Upper lobe of right lung (tissue), 1 donor: ENCODE measurements around the gene PTPRN2. TPM values are rescaled to one million over a fixed set of nuclear protein-coding genes. Genes with fewer than 3 reads are reported as not detected.

Experiments used
- ATAC-seq: fragments of 200-7000 bp; cut with Tn5 transposase; one replicate; pipeline ENCODE4 v1.9.1; 2020; ENCODE audit warnings: mild to moderate bottlenecking, moderate library complexity
- DNase-seq: peaks from one replicate; pipeline ENCODE4 v3.0.0-alpha.2; 2020
- H3K27ac ChIP-seq: fragments of 200-600 bp; one replicate; pipeline ENCODE4 v1.8.0; 2022
- H3K27me3 ChIP-seq: fragments of 200-600 bp; one replicate; pipeline ENCODE4 v1.8.0; 2022; ENCODE audit warnings: mild to moderate bottlenecking
- H3K36me3 ChIP-seq: fragments of 200-600 bp; one replicate; pipeline ENCODE4 v1.8.0; 2022
- H3K4me1 ChIP-seq: fragments of 200-600 bp; one replicate; pipeline ENCODE4 v1.8.0; 2022
- H3K4me3 ChIP-seq: fragments of 200-600 bp; one replicate; pipeline ENCODE4 v1.8.0; 2022; ENCODE audit warnings: mild to moderate bottlenecking
- H3K9me3 ChIP-seq: fragments of 200-600 bp; one replicate; pipeline ENCODE4 v1.8.0; 2022
- CTCF ChIP-seq: fragments of 200-600 bp; IDR thresholded peaks from one replicate; pipeline ENCODE4 v1.8.0; 2022; ENCODE audit warnings: antibody characterized with exemption
- intact Hi-C: fragments of 100-400 bp; cut with DNase I; formaldehyde crosslinking; loops from one replicate; pipeline ENCODE4 v1.11.0; 2022
- total RNA-seq: library from RNA; stranded (reverse); fragmentation: NEBNext Ultra II Directional; extraction: Animal tissue kit (Norgen Biotek cat#: 25700); gene quantifications from one replicate; pipeline ENCODE4 v1.2.1, GENCODE V29; 2021
- donor health status: DM: no; HTN: yes; CAD: no; lungs with severe emphysema.

Gene PTPRN2
- total RNA-seq, 1 donor from 2014 or later = 4.9 TPM

- Histone ChIP-seq H3K27me3 (peaks cover 4% of the 10 kb centered on the region), H3K36me3 (no peaks in the 10 kb centered on the region), H3K4me3 (no peak overlapping the region), H3K9me3 (no peaks in the 10 kb centered on the region), H3K4me1 (no peaks in the 10 kb centered on the region), H3K27ac (no peak overlapping the region)
- DNase-seq = no peak
- intact Hi-C loops = no loop called here
- TF ChIP-seq CTCF = no peak
- no peak for ATAC-seq
Measured at GRCh38 chr7:158357898-158358821, 229.5 kb downstream of the PTPRN2 start.

GRCh38 chr7:158357106-158357897 is 230.3 kb downstream of the PTPRN2 start:
- H3K36me3 ChIP-seq = no peaks in the 10 kb centered on the region
- H3K9me3 ChIP-seq = no peaks in the 10 kb centered on the region
- peaks cover 4% of the 10 kb centered on the region for H3K27me3 ChIP-seq
- H3K4me3 ChIP-seq = no peak overlapping the region
- no peak for TF ChIP-seq CTCF
- H3K4me1 ChIP-seq = no peaks in the 10 kb centered on the region
- DNase-seq = no peak
- H3K27ac ChIP-seq = no peak overlapping the region
- no peak for ATAC-seq
- intact Hi-C loops = no loop called here

- Histone ChIP-seq H3K4me1 (no peaks in the 10 kb centered on the region), H3K9me3 (no peaks in the 10 kb centered on the region), H3K27me3 (peaks cover 4% of the 10 kb centered on the region), H3K4me3 (no peak overlapping the region), H3K27ac (no peak overlapping the region), H3K36me3 (no peaks in the 10 kb centered on the region)
- DNase-seq = no peak
- no peak for TF ChIP-seq CTCF
- intact Hi-C loops = no loop called here
- no peak for ATAC-seq
Measured at GRCh38 chr7:158356454-158356853, 231.2 kb downstream of the PTPRN2 start.

- no peaks in the 10 kb centered on the region for H3K4me1 ChIP-seq
- ATAC-seq (no peak), DNase-seq (no peak)
- H3K27me3 ChIP-seq = peaks cover 4% of the 10 kb centered on the region
- H3K36me3 ChIP-seq = no peaks in the 10 kb centered on the region
- H3K9me3 ChIP-seq = no peaks in the 10 kb centered on the region
- no peak overlapping the region for H3K27ac ChIP-seq
- intact Hi-C loops = no loop called here
- TF ChIP-seq CTCF = no peak
- no peak overlapping the region for H3K4me3 ChIP-seq
Measured at GRCh38 chr7:158355456-158356065, 232.1 kb downstream of the PTPRN2 start.

- no peaks in the 10 kb centered on the region for H3K36me3 ChIP-seq
- no peaks in the 10 kb centered on the region for H3K9me3 ChIP-seq
- H3K4me1 ChIP-seq = no peaks in the 10 kb centered on the region
- ATAC-seq = no peak
- H3K4me3 ChIP-seq = no peak overlapping the region
- H3K27ac ChIP-seq = no peak overlapping the region
- no peak for TF ChIP-seq CTCF
- no peak for DNase-seq
- intact Hi-C loops = no loop called here
- H3K27me3 ChIP-seq = peaks cover 4% of the 10 kb centered on the region
Measured at GRCh38 chr7:158354861-158355260, 232.8 kb downstream of the PTPRN2 start.
